ENCODE data around the gene LLPH.

DNA sequence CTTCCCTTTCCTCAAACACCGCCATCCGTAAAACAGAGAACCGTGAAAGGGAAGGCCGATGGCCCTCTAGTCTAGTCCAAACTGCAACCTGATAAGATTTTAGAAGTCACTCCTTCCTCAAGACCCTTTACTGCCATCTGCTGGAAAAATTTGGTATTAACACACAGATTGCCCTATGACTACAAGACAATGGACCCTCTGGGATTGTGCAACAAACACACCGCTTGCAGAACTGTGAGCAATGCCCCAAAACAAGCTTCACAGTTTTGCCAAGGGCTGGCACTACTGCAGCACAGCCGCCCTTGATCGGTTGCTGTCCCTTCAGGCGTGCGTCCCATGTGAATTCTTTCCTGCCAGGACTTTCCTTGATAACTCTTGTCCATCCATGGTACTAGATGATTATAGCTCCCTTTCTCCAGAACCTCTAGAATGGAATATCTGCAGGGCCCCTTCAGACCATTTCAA, 23.1 kb downstream of the LLPH start:
- peak; percentile 81 for TF ChIP-seq CTCF (conservative IDR thresholded peaks at IDR 0.05; ENCODE audit: low read length)
- TF ChIP-seq EZH2phosphoT487 (IDR thresholded peaks at IDR 0.05; ENCODE audit: borderline replicate concordance), result no peak

Data from Loucy (cell line).